GM12878 (cell line): Measurements from ENCODE around the gene YARS2. TPM values are rescaled to one million over a fixed set of nuclear protein-coding genes. Genes with fewer than 3 reads are reported as not detected.

ENCODE experiments used
- WRNIP1 ChIP-seq: IDR thresholded peaks from 2 replicates; pipeline ENCODE4 v1.6.1; 2011; ENCODE audit warnings: low read depth, low read length, improper control_type of control experiment, borderline replicate concordance
- polyA plus RNA-seq, 11 experiments: library from polyadenylated mRNA; depleted of rRNA in 4 of 11; unstranded in 6 of 11; stranded (reverse) in 5 of 11; fragments of >200 nt; fragmentation: Nextera tagmentation in 4 of 11; fragmentation: Illumina TruSeq in 1 of 11; extraction: Ambion mirVana in 4 of 11; extraction: Trizol in 1 of 11; gene quantifications; 1 replicate in 1 of 11; 2 replicates in 10 of 11; pipeline versions ENCODE4 v1.2.1 to v1.2.3, GENCODE V29; 2011 to 2016; ENCODE audit warnings: inconsistent platforms in 2 of 11, missing spikeins in 2 of 11, low read depth in 1 of 11
- total RNA-seq, 4 experiments: library from RNA; depleted of rRNA in 3 of 4; stranded (reverse); fragments of >200 nt in 3 of 4; fragmentation: Illumina TruSeq in 1 of 4; extraction: Trizol in 1 of 4; gene quantifications; 2 replicates each; pipeline versions ENCODE4 v1.2.1 to v1.2.3, GENCODE V29; 2013 to 2021
- TF ChIP-seq, protein P1 (sequence below): fragments of 450-650 bp; formaldehyde crosslinking; IDR thresholded peaks from 2 replicates; pipeline ENCODE4 v1.4.0; 2022; ENCODE audit warnings: mild to moderate bottlenecking, moderate library complexity
- TF ChIP-seq, protein P2 (sequence below): fragments of 450-650 bp; IDR thresholded peaks from 2 replicates; pipeline ENCODE4 v1.6.1; 2018; ENCODE audit warnings: borderline replicate concordance, mild to moderate bottlenecking; ENCODE audit not compliant: partially characterized antibody
- TF ChIP-seq, protein P3 (sequence below): fragments of 450-650 bp; formaldehyde crosslinking; IDR thresholded peaks from 2 replicates; pipeline ENCODE4 v1.4.0; 2020; ENCODE audit warnings: mild to moderate bottlenecking, moderate library complexity

Gene YARS2
- total and polyA plus RNA-seq, 10 of the 15 experiments (the other 5 are each of a cell fraction or from before 2014, with no cell fraction given), result 13.4 to 46.7 (median 29.6) TPM

DNA sequence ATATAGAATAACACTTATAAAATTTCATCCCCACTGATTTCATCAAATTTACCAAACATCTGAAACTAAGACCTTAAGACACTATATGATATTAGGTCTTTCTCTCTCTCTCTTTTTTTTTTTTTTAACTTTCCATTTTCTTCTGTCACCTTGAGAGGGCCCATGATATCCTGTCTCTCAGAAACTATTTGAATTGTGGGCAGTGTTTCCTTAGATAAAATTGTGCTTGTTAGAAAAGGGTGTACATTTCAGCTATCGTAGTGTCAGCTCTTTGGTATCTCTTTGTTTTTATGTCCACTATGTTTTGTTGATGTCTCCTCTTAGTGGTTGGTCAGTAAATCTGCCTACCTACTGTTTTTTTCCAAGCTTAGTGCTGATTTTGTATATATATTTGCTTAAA lies 52.8 kb downstream of the YARS2 start (continued):
- TF ChIP-seq, protein P1, sequence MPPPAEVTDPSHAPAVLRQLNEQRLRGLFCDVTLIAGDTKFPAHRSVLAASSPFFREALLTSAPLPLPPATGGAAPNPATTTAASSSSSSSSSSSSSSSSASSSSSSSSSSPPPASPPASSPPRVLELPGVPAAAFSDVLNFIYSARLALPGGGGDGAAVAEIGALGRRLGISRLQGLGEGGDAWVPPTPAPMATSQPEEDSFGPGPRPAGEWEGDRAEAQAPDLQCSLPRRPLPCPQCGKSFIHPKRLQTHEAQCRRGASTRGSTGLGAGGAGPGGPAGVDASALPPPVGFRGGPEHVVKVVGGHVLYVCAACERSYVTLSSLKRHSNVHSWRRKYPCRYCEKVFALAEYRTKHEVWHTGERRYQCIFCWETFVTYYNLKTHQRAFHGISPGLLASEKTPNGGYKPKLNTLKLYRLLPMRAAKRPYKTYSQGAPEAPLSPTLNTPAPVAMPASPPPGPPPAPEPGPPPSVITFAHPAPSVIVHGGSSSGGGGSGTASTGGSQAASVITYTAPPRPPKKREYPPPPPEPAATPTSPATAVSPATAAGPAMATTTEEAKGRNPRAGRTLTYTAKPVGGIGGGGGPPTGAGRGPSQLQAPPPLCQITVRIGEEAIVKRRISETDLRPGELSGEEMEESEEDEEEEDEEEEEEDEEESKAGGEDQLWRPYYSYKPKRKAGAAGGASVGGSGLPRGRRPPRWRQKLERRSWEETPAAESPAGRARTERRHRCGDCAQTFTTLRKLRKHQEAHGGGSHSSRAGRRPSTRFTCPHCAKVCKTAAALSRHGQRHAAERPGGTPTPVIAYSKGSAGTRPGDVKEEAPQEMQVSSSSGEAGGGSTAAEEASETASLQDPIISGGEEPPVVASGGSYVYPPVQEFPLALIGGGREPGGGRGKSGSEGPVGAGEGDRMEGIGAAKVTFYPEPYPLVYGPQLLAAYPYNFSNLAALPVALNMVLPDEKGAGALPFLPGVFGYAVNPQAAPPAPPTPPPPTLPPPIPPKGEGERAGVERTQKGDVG (CRISPR knock-in tag), result no peak
- TF ChIP-seq, protein P2, sequence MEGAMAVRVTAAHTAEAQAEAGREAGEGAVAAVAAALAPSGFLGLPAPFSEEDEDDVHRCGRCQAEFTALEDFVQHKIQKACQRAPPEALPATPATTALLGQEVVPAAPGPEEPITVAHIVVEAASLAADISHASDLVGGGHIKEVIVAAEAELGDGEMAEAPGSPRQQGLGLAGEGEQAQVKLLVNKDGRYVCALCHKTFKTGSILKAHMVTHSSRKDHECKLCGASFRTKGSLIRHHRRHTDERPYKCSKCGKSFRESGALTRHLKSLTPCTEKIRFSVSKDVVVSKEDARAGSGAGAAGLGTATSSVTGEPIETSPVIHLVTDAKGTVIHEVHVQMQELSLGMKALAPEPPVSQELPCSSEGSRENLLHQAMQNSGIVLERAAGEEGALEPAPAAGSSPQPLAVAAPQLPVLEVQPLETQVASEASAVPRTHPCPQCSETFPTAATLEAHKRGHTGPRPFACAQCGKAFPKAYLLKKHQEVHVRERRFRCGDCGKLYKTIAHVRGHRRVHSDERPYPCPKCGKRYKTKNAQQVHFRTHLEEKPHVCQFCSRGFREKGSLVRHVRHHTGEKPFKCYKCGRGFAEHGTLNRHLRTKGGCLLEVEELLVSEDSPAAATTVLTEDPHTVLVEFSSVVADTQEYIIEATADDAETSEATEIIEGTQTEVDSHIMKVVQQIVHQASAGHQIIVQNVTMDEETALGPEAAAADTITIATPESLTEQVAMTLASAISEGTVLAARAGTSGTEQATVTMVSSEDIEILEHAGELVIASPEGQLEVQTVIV, result no peak
- TF ChIP-seq, protein P3, sequence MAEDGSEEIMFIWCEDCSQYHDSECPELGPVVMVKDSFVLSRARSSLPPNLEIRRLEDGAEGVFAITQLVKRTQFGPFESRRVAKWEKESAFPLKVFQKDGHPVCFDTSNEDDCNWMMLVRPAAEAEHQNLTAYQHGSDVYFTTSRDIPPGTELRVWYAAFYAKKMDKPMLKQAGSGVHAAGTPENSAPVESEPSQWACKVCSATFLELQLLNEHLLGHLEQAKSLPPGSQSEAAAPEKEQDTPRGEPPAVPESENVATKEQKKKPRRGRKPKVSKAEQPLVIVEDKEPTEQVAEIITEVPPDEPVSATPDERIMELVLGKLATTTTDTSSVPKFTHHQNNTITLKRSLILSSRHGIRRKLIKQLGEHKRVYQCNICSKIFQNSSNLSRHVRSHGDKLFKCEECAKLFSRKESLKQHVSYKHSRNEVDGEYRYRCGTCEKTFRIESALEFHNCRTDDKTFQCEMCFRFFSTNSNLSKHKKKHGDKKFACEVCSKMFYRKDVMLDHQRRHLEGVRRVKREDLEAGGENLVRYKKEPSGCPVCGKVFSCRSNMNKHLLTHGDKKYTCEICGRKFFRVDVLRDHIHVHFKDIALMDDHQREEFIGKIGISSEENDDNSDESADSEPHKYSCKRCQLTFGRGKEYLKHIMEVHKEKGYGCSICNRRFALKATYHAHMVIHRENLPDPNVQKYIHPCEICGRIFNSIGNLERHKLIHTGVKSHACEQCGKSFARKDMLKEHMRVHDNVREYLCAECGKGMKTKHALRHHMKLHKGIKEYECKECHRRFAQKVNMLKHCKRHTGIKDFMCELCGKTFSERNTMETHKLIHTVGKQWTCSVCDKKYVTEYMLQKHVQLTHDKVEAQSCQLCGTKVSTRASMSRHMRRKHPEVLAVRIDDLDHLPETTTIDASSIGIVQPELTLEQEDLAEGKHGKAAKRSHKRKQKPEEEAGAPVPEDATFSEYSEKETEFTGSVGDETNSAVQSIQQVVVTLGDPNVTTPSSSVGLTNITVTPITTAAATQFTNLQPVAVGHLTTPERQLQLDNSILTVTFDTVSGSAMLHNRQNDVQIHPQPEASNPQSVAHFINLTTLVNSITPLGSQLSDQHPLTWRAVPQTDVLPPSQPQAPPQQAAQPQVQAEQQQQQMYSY, result no peak
- no peak for TF ChIP-seq WRNIP1
- TF ChIP-seq, all 136 proteins: peak for 0
